Caki2 (cell line): ENCODE results near the gene DCLK3. TPM values are rescaled to one million over a fixed set of nuclear protein-coding genes. Genes with fewer than 3 reads are reported as not detected.

Experiments used
- DNase-seq: peaks from one replicate; pipeline ENCODE4 v3.0.0-alpha.2; 2015; ENCODE audit warnings: low read depth
- in situ Hi-C: cut with HindIII; loops from 2 replicates; pipeline ENCODE4 v1.10.0; 2016; ENCODE audit warnings: low sequenced_read_pairs, low pct_unique_long_range_greater_than_20kb, mixed read lengths
- total RNA-seq: library from RNA; depleted of rRNA; stranded (reverse); fragments of >200 nt; shearing (Covaris generic); gene quantifications from 2 replicates; pipeline ENCODE4 v1.2.3, GENCODE V29; 2014; ENCODE audit warnings: low replicate concordance

DCLK3 gene
- total RNA-seq, 1 experiment from 2014 or later: not detected

- in situ Hi-C loops: no loop called here
- DNase-seq: no peak
Observed at GRCh38 chr3:36771931-36772330, 7.6 kb upstream of the DCLK3 start.

GRCh38 chr3:36769926-36770325 lies 5.6 kb upstream of the DCLK3 start:
- DNase-seq: no peak
- in situ Hi-C loops: no loop called here

- in situ Hi-C loops: no loop called here
- no peak for DNase-seq
Observed at GRCh38 chr3:36765104-36765503, 751 bp upstream of the DCLK3 start.

GRCh38 chr3:36764704-36765038 lies 318 bp upstream of the DCLK3 start:
- in situ Hi-C loops: no loop called here
- DNase-seq: no peak

- in situ Hi-C loops: no loop called here
- no peak for DNase-seq
Observed at GRCh38 chr3:36762918-36763849, 1.2 kb downstream of the DCLK3 start.

- no peak for DNase-seq
- in situ Hi-C loops: no loop called here
Observed at GRCh38 chr3:36761779-36762178, 2.6 kb downstream of the DCLK3 start.

GRCh38 chr3:36756269-36756668 lies 8.1 kb downstream of the DCLK3 start:
- in situ Hi-C loops: no loop called here
- no peak for DNase-seq

- in situ Hi-C loops: no loop called here
- DNase-seq: no peak
Observed at GRCh38 chr3:36751326-36751725, 13.0 kb downstream of the DCLK3 start.

- no peak for DNase-seq
- in situ Hi-C loops: no loop called here
Observed at GRCh38 chr3:36750737-36751136, 13.6 kb downstream of the DCLK3 start.

GRCh38 chr3:36744763-36745162 lies 19.6 kb downstream of the DCLK3 start:
- no peak for DNase-seq
- in situ Hi-C loops: no loop called here

- DNase-seq: no peak
- in situ Hi-C loops: no loop called here
Observed at GRCh38 chr3:36743826-36744225, 20.5 kb downstream of the DCLK3 start.

- in situ Hi-C loops: no loop called here
Observed at GRCh38 chr3:36741285-36741684, 23.1 kb downstream of the DCLK3 start.

GRCh38 chr3:36740787-36741186 lies 23.6 kb downstream of the DCLK3 start:
- in situ Hi-C loops: no loop called here
- DNase-seq: no peak

More at GRCh38 chr3:36741285-36741684, 23.1 kb downstream of the DCLK3 start:
- no peak for DNase-seq

GRCh38 chr3:36738702-36739101 lies 25.7 kb downstream of the DCLK3 start:
- no peak for DNase-seq
- in situ Hi-C loops: no loop called here

- in situ Hi-C loops: no loop called here
- no peak for DNase-seq
Observed at GRCh38 chr3:36736301-36736700, 28.1 kb downstream of the DCLK3 start.

- DNase-seq: no peak
- in situ Hi-C loops: no loop called here
Observed at GRCh38 chr3:36734742-36735141, 29.6 kb downstream of the DCLK3 start.

GRCh38 chr3:36733723-36734122 lies 30.6 kb downstream of the DCLK3 start:
- in situ Hi-C loops: no loop called here

GRCh38 chr3:36733162-36733696 lies 31.1 kb downstream of the DCLK3 start:
- in situ Hi-C loops: no loop called here

More at GRCh38 chr3:36733723-36734122, 30.6 kb downstream of the DCLK3 start:
- DNase-seq: no peak

GRCh38 chr3:36730966-36731365 lies 33.4 kb downstream of the DCLK3 start:
- no peak for DNase-seq
- in situ Hi-C loops: no loop called here

More at GRCh38 chr3:36733162-36733696, 31.1 kb downstream of the DCLK3 start:
- DNase-seq: no peak
